IMR-90 (cell line): ENCODE measurements around the gene SPATA2L. TPM values are rescaled to one million over a fixed set of nuclear protein-coding genes. Genes with fewer than 3 reads are reported as not detected.

Source experiments
- ATAC-seq: fragments of 200-7000 bp; cut with Tn5 transposase; 2 replicates; pipeline ENCODE4 v1.9.1; 2020; ENCODE audit warnings: low read depth, mild to moderate bottlenecking, moderate library complexity
- BruUV-seq: library from RNA; stranded (reverse); fragments of 400-500 nt; replicated peaks from 2 replicates; lab custom pipeline; 2021; lab: Mats Ljungman, UMichigan
- CTCF ChIA-PET: fragments of 300-600 bp; formaldehyde crosslinking; extraction: SDS; loops from one replicate; lab custom pipeline; 2021; ENCODE audit warnings: antibody characterized with exemption; lab: Yijun Ruan, JAX
- POLR2A ChIA-PET: fragments of 300-600 bp; sonication (Branson Sonifier 250); formaldehyde crosslinking; loops from one replicate; lab custom pipeline; 2022; ENCODE audit warnings: antibody characterized with exemption; ENCODE audit not compliant: unreplicated experiment; lab: Charles Lee
- DNase-seq: peaks from one replicate; pipeline ENCODE4 v3.0.0; 2013
- H2AFZ ChIP-seq: replicated peaks from 2 replicates; pipeline ENCODE3; 2013; ENCODE audit warnings: low read length, mild to moderate bottlenecking; ENCODE audit not compliant: poor library complexity
- H2AK5ac ChIP-seq: 2 replicates; pipeline ENCODE4 v1.6.1; 2013; ENCODE audit warnings: low read depth, low read length, inconsistent platforms
- H2AK9ac ChIP-seq: replicated peaks from 2 replicates; pipeline ENCODE3; 2013; ENCODE audit warnings: mild to moderate bottlenecking, low read depth, low read length, moderate library complexity; ENCODE audit not compliant: poor library complexity
- H2BK120ac ChIP-seq: 2 replicates; pipeline ENCODE4 v1.6.1; 2013; ENCODE audit warnings: low read depth, low read length, inconsistent platforms
- H2BK15ac ChIP-seq: 3 replicates; pipeline ENCODE4 v1.6.1; 2013; ENCODE audit warnings: low read depth, low read length, inconsistent platforms
- H2BK20ac ChIP-seq: 2 replicates; pipeline ENCODE4 v1.6.1; 2013; ENCODE audit warnings: low read depth, mild to moderate bottlenecking, inconsistent platforms, low read length, moderate library complexity
- H2BK5ac ChIP-seq: 2 replicates; pipeline ENCODE4 v1.6.1; 2013; ENCODE audit warnings: mild to moderate bottlenecking, low read depth, low read length, inconsistent platforms; ENCODE audit not compliant: poor library complexity, severe bottlenecking
- H3K14ac ChIP-seq: replicated peaks from 2 replicates; pipeline ENCODE4 v1.6.1; 2013; ENCODE audit warnings: low read depth, low read length, inconsistent platforms
- H3K18ac ChIP-seq: 2 replicates; pipeline ENCODE4 v1.6.1; 2013; ENCODE audit warnings: low read depth, low read length, control low read depth
- H3K23ac ChIP-seq: 2 replicates; pipeline ENCODE4 v1.6.1; 2013; ENCODE audit warnings: low read depth, low read length, inconsistent platforms
- H3K27ac ChIP-seq: 2 replicates; pipeline ENCODE4 v1.5.1; 2013; ENCODE audit warnings: mild to moderate bottlenecking, control low read depth, low read length; ENCODE audit not compliant: insufficient read depth
- H3K27me3 ChIP-seq: 2 replicates; pipeline ENCODE4 v1.6.1; 2013; ENCODE audit warnings: low read length; ENCODE audit not compliant: control insufficient read depth, insufficient read depth
- H3K36me3 ChIP-seq: 2 replicates; pipeline ENCODE4 v1.6.1; 2013; ENCODE audit warnings: low read length, mixed read lengths; ENCODE audit not compliant: control insufficient read depth, insufficient read depth
- H3K4ac ChIP-seq: 2 replicates; pipeline ENCODE4 v1.6.1; 2013; ENCODE audit warnings: low read depth, low read length, inconsistent platforms
- H3K4me1 ChIP-seq: 2 replicates; pipeline ENCODE4 v1.6.1; 2013; ENCODE audit warnings: low read length, mixed read lengths; ENCODE audit not compliant: control insufficient read depth, insufficient read depth
- H3K4me2 ChIP-seq: 2 replicates; pipeline ENCODE4 v1.6.1; 2013; ENCODE audit warnings: low read depth, mild to moderate bottlenecking, control low read depth, low read length, moderate library complexity
- H3K4me3 ChIP-seq: 2 replicates; pipeline ENCODE4 v1.5.1; 2013; ENCODE audit warnings: low read depth, mild to moderate bottlenecking, control low read depth, low read length, moderate library complexity; ENCODE audit not compliant: insufficient read depth
- H3K56ac ChIP-seq: 2 replicates; pipeline ENCODE4 v1.6.1; 2013; ENCODE audit warnings: low read length, inconsistent platforms; ENCODE audit not compliant: insufficient read depth; ENCODE audit errors: extremely low read depth
- H3K79me1 ChIP-seq, 2 experiments: 2 replicates each; pipeline ENCODE4 v1.6.1; 2013; ENCODE audit warnings: low read length in 2 of 2, inconsistent platforms in 1 of 2, low read depth in 1 of 2
- H3K9ac ChIP-seq: 2 replicates; pipeline ENCODE4 v1.6.1; 2013; ENCODE audit warnings: low read depth, low read length, control low read depth
- H3K9me1 ChIP-seq: 2 replicates; pipeline ENCODE4 v1.6.1; 2013; ENCODE audit warnings: low read length, inconsistent platforms; ENCODE audit not compliant: insufficient read depth
- H3K9me3 ChIP-seq: 2 replicates; pipeline ENCODE4 v1.6.1; 2013; ENCODE audit warnings: low read length; ENCODE audit not compliant: control insufficient read depth, insufficient read depth
- H4K20me1 ChIP-seq: 2 replicates; pipeline ENCODE4 v1.6.1; 2013; ENCODE audit warnings: low read length, inconsistent platforms; ENCODE audit not compliant: insufficient read depth
- H4K5ac ChIP-seq: 2 replicates; pipeline ENCODE4 v1.6.1; 2013; ENCODE audit warnings: mild to moderate bottlenecking, low read depth, low read length, control low read depth
- H4K8ac ChIP-seq, 2 experiments: 2 replicates each; pipeline ENCODE4 v1.6.1; 2013; ENCODE audit warnings: low read depth in 2 of 2, low read length in 2 of 2, control low read depth in 1 of 2, inconsistent platforms in 1 of 2
- H4K91ac ChIP-seq: 2 replicates; pipeline ENCODE4 v1.6.1; 2013; ENCODE audit warnings: low read depth, low read length, inconsistent platforms; ENCODE audit not compliant: insufficient read depth
- CTCF ChIP-seq: conservative IDR thresholded peaks from 2 replicates; pipeline ENCODE4 v1.5.1; 2012; ENCODE audit warnings: mild to moderate bottlenecking, low read depth, low read length, improper control_type of control experiment
- NFE2L2 ChIP-seq: fragments of 150-350 bp; IDR thresholded peaks from 2 replicates; pipeline ENCODE4 v1.6.1; 2016; ENCODE audit warnings: low read depth, mild to moderate bottlenecking, low read length
- RCOR1 ChIP-seq: IDR thresholded peaks from 2 replicates; pipeline ENCODE4 v1.6.1; 2012; ENCODE audit warnings: mild to moderate bottlenecking, low read length, improper control_type of control experiment; ENCODE audit not compliant: insufficient replicate concordance
- SMC3 ChIP-seq: fragments of 150-350 bp; IDR thresholded peaks from 2 replicates; pipeline ENCODE4 v1.6.1; 2016; ENCODE audit warnings: low read depth, mild to moderate bottlenecking, antibody characterized with exemption, low read length, moderate library complexity
- WGBS, 2 experiments: methylation state at CpG; one replicate each; pipeline versions ENCODE4 v1.1.5 to v1.1.7; 2013; ENCODE audit warnings: missing lambda C conversion rate in 2 of 2; ENCODE audit not compliant: insufficient read length in 1 of 2; ENCODE audit errors: extremely low coverage in 2 of 2; 5-methylcytosine and 5-hydroxymethylcytosine counted together
- dilution Hi-C: fragments of 300-500 bp; cut with HindIII; formaldehyde crosslinking; loops from one replicate; pipeline ENCODE4 v1.14.3; 2018; ENCODE audit warnings: low sequenced_read_pairs; ENCODE audit not compliant: unreplicated experiment
- in situ Hi-C: fragments of 300-500 bp; cut with MboI; formaldehyde crosslinking; loops from 3 replicates; pipeline ENCODE4 v1.14.3; 2019; ENCODE audit warnings: low sequenced_read_pairs, inconsistent platforms, mixed read lengths
- intact Hi-C: fragments of 100-400 bp; cut with micrococcal nuclease; formaldehyde crosslinking; loops from 2 replicates; pipeline ENCODE4 v1.10.0; 2022
- polyA plus RNA-seq, 3 experiments: library from polyadenylated mRNA; depleted of rRNA; stranded (reverse); fragments of >200 nt; gene quantifications; 2 replicates each; pipeline ENCODE4 v1.2.3, GENCODE V29; 2012; ENCODE audit warnings: low replicate concordance in 1 of 3
- total RNA-seq: library from RNA; depleted of rRNA; stranded (reverse); fragments of >200 nt; gene quantifications from 2 replicates; pipeline ENCODE4 v1.2.3, GENCODE V29; 2012

The SPATA2L gene
- total and polyA plus RNA-seq, 2 of the 4 experiments (the other 2 are of a cell fraction), result 4.8 to 6.9 TPM

- no peak overlapping the region for H3K9ac ChIP-seq
- peaks cover 25% of the 10 kb centered on the region for H3K36me3 ChIP-seq
- no peak overlapping the region for H2AK5ac ChIP-seq
- no peak overlapping the region for H4K8ac ChIP-seq
- H3K4me1 ChIP-seq, result no peaks in the 10 kb centered on the region
- H2BK15ac ChIP-seq, result no peak overlapping the region
- H3K14ac ChIP-seq, result no peak overlapping the region
- intact Hi-C loops (no loop called here), in situ Hi-C loops (no loop called here), dilution Hi-C loops (no loop called here)
- CTCF ChIA-PET, result no interaction called here
- no peaks in the 10 kb centered on the region for H4K20me1 ChIP-seq
- no peaks in the 10 kb centered on the region for H3K9me1 ChIP-seq
- H2AFZ ChIP-seq, result no peak overlapping the region
- H2BK20ac ChIP-seq, result no peak overlapping the region
- no peak overlapping the region for H3K4me2 ChIP-seq
- no peak overlapping the region for H4K91ac ChIP-seq
- no peak overlapping the region for H3K4ac ChIP-seq
- POLR2A ChIA-PET, result no interaction called here
- no peak overlapping the region for H3K23ac ChIP-seq
- H2BK5ac ChIP-seq, result no peak overlapping the region
- no peak for ATAC-seq
- TF ChIP-seq CTCF (no peak), RCOR1 (no peak), SMC3 (no peak), NFE2L2 (no peak)
- DNase-seq, result no peak
- no peak overlapping the region for H4K5ac ChIP-seq
- no peak overlapping the region for H3K56ac ChIP-seq
- no peak overlapping the region for H2BK120ac ChIP-seq
- no peak overlapping the region for H3K27ac ChIP-seq
- no TSS peak for BruUV-seq
- no peaks in the 10 kb centered on the region for H3K9me3 ChIP-seq
- H3K79me1 ChIP-seq, result peaks cover under 1 to 3% of the 10 kb centered on the region in 2 experiments; a peak in 2 of 4 replicates
- no peak overlapping the region for H2AK9ac ChIP-seq
- WGBS, 2 experiments, result 95% methylated on average over 4 of the region's 10 CpGs; no CpG with 5 or more reads in 1 of the 2 experiments
- no peak overlapping the region for H3K4me3 ChIP-seq
- H3K27me3 ChIP-seq, result no peaks in the 10 kb centered on the region
- H3K18ac ChIP-seq, result no peak overlapping the region
These were observed 48.1 kb upstream of the SPATA2L start for GRCh38 chr16:89749637-89750036.
